HL-60/S4 treated with retinoic acid at 250 ng/mL for 4 days and 3 days (cell line): ENCODE data around the gene TNFRSF21.
"Not testable (repeated sequence)": the region's sequence is repeated elsewhere in the genome, so short reads cannot be mapped to it uniquely, and the experiment has no call there.

Experiments used
- in situ Hi-C: fragments of 300-500 bp; cut with MboI; formaldehyde crosslinking; loops from 2 replicates; pipeline ENCODE4 v1.7.0; 2022; ENCODE audit warnings: low sequenced_read_pairs

Gene TNFRSF21

GRCh38 chr6:47230579-47230978 is 79.1 kb downstream of the TNFRSF21 start:
- in situ Hi-C loops = no loop called here

DNA sequence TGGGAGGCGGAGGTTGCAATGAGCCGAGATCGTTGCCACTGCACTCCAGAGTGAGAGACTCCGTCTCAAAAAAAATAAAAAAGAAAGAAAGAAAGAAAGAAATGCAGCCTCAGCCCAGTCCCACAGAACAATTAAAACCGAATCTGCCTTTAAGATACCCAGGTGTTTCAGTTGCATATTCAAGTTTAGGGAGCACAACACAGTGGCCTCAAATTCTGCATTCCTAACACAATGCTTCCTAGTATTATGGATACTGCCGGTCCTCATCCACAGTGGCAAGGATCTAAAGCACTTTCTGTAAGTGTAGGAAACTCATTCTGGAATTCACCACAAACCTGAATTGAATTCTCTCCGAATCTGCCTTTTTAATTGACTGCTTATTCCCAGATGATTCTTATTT is 80.5 kb downstream of the TNFRSF21 start:
- in situ Hi-C loops = no loop called here

- in situ Hi-C loops = not testable (repeated sequence)
Observed at GRCh38 chr6:47228093-47228492, 81.6 kb downstream of the TNFRSF21 start.

- in situ Hi-C loops = not testable (repeated sequence)
Observed at GRCh38 chr6:47223251-47223650, 86.5 kb downstream of the TNFRSF21 start.

GRCh38 chr6:47221565-47221964 is 88.1 kb downstream of the TNFRSF21 start:
- in situ Hi-C loops = no loop called here

DNA sequence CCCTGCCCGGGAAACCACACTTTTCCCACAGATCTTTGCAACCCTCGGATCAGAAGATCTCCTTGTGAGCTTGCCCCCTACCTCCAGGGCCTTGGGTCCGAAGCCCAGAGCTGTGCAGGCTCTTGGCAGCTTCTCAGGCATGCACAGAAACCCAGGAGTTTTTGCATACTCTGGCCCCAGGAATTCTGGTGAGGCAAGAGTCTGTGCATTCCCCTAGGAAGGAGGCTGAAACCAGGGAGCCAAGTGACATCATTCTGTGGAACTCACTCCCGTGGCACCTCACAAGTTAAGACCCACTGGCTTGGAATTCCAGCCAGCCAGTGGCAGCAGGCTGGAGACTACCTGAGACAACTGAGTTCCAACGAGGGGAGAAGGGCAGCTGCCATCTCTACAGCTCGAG is 100.1 kb downstream of the TNFRSF21 start:
- in situ Hi-C loops = no loop called here

DNA sequence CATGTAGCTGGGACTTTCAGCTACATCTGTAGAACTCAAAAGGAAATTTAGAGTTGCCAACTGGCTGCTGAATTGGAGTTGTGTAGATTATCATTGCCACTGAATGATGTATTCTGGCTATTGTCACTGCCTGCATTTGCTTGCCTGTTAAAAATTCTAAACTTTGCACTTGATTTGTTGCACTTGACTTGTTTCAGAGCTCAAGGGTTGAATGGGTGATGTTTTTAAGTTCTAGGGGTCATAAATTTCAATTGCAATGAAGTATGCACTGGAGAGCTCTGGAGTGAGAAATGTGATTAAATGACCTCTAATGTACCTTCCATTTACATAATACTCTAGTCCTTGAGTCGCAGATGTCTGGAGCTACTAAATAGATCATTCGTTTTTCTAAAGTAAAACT is 102.4 kb downstream of the TNFRSF21 start:
- in situ Hi-C loops = no loop called here

- in situ Hi-C loops = no loop called here
Observed at GRCh38 chr6:47206626-47207025, 103.1 kb downstream of the TNFRSF21 start.

DNA sequence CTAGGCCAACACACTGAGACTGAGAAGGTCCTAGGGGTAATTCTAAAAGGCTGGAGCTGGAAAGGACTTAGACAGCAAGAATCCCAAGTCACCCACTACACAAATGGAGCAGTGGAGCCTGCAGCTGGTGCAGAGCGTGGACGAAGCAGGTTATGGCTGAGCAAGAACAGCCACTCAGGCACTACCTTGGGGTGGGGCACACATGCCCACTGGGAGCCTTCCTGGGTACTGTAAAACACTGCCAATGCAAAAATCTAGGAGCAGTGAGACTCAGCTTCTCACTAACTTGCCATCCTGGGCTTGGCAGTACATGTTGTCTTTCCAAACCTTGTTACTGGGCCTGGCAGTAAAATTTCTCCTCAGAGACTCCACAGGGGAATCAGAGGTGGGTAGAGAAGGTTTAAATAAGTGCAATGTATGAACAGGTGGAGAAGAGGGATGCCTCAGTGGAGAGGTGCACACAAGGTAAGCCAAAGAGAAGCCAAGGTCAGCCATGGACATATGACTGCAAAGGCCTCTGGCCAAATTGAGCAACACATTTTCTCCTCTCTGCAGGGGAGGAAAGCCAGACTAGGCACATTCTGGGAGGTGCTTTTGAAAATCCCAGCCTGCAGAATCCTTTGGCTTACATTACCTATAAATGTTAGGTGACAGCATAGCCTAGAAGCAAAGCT is 105.6 kb downstream of the TNFRSF21 start:
- in situ Hi-C loops = no loop called here

- in situ Hi-C loops = no loop called here
Observed at GRCh38 chr6:47203266-47203937, 106.3 kb downstream of the TNFRSF21 start.

DNA sequence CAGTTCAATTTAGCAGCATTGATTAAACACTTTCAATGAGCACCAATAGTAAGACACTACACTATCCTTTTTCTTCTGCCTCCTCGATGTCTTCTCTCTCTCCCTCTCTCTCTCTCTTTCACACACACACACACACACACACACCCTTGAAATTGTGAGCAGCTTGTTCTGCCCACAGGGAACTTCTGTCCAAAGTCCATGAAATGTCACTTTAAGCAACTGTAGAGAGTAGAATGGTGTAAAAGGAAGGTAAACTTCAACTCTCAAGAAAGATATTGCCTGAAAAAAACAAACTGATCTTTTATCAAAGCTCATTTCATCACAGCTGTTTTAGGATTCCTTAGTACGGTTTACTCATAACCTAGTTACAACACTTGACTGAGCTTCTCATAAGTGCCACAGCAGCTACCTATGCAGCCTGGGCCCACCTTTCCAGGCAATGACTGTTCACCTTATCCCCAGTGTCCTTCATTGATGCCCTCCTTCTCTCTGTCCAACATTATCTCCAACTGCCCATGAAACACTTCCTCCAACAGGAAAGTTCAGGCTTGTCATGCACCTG is 107.0 kb downstream of the TNFRSF21 start:
- in situ Hi-C loops = no loop called here

- in situ Hi-C loops = no loop called here
Observed at GRCh38 chr6:47200536-47201334, 109.0 kb downstream of the TNFRSF21 start.

DNA sequence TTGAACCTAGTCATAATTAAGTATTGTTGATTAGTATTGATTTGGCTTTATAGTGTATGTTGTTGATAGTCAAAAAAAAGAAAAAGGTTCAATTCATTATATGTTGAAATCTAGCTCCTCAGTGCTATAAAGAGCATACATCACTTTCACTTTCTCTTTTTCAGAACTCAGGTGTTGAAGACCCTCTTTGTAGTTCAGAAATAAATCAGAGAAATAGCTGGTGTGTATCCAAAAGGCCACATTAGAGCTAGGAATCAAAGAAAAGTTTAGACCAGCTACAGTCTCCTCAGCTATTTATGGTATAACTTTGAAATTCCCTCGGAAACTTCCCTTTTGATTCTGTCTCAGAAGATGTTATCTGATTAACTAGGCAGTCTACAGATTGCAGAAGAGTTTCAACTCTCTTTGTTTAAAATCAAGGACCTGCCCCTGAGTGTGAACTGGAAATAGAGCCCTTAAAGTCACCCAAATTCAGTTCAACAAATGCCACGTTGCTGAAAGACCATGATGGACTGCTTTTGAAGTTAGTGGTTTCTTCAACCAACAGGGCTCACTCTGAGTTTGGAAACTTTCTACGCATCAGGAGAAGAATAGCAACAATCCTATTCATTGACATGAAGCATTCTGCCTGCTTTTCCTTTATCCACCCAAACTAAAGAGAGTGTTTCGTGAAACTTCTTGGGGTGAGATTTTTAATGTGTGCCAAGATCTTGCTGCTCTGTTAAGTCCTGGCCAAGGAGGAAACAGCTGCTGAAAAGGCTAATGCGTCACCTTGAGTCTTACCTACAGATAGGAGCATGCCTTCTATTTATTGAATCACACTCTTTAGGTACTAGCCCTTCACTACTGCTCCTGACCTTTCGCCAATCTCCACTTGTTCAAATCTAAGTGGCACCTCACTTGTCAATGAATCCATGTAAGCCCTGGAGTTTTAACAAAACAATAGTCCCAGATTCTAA is 111.7 kb downstream of the TNFRSF21 start:
- in situ Hi-C loops = no loop called here

GRCh38 chr6:47196113-47196512 is 113.6 kb downstream of the TNFRSF21 start:
- in situ Hi-C loops = no loop called here

GRCh38 chr6:47195011-47195650 is 114.6 kb downstream of the TNFRSF21 start:
- in situ Hi-C loops = no loop called here

DNA sequence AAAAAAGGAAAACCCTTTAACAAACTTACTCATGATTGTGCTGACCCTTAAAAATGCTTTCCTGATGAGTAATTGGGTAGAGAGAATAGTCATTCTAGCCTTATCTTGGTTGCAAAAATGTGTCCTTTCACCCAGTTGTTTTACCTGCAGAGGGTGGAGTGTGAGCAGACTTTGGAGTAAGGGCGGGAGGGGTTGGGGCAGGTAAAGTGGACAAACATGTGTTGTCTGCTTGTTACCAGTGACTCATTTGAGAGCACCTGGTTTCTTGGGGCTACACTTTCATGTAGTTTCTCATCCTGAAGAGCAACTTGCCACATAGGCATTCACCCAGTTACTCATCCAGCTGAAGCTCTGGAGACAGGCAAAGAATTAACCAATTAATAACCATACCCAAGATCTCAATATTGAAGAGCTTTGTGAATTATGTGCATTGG is 121.1 kb downstream of the TNFRSF21 start:
- in situ Hi-C loops = no loop called here

DNA sequence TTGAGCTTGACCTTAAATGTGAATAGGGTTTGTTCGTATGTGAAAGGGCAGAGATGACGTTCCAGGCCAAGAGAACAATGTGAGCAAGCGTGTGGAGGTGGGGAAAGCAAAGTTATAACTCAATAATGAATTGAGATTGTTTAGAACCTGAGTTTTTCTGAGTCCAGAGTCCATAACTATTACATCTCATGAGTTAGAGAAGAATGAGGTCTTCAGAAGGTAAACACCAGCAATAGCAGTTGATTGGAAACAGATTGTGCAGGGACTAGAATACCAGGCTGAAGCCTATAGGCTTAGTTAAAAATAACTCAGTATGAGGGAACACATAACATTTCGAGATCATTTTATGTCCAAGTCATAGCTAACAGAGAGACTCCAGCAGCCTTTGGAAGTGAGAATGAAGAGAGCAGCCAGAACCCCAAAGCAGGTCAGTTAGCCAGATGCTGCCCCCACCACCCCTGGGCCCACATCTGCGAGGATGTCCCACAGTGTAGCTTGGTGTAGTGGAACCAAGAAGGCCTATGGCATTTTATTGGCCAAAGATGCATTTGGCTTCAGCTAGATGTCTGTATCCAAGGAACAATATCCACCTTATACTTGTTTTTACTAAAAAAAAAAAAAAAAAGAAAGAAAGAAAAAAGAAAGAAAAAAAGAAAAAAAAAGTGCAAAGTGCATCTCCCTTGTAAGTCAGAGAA is 121.7 kb downstream of the TNFRSF21 start:
- in situ Hi-C loops = no loop called here

DNA sequence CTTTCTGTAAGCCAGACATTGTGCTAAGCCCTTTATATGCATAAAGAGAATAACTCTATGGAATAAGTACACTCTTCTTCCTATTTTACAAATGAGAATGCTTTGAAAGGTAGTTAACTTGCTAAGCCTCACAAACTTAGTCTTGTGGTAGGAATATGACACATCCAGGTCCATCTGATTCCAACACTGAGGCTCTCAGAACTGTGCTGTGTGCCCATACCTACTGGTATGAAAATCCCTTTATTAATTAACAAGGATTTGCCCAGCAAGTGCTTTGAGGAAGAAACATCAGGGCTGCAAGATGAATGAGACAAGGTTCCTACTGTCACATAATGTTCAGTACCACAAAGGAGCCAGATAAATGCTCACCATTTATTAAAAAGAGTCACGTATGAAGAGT is 122.6 kb downstream of the TNFRSF21 start:
- in situ Hi-C loops = no loop called here

DNA sequence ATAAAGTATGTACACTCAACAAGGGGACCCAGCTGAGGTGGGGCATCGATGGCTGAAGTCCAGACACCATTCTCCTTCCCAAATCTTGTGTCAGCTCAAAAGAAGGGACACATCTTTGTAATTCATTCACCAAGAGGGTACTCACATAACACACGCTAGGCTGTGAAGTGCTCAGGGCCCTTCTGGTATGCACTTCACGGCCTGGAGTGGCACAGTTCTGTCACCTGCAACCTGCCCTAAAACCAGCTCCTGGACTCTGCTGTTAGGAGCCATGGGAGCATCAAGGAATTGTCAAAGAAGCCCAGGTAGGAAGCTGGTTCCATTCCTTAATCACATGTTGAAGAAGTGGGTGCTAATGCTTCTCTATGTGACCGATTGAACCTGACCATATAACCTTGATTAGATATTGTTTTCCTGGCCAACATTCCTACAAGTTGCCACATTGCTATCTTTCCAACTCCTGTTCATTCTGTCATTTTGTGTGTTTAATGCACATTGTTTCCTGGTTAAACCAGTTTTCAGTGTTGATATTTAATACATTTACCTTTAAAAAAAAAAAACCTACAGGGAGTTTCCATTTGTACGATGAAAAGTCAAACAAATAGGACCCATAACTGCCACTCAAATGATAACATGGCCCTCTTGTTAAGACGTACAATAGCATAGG is 127.3 kb downstream of the TNFRSF21 start:
- in situ Hi-C loops = no loop called here
